K562 treated with DMSO at 1 percent for 4 hours (cell line): ENCODE results near the gene NAA20. TPM values are rescaled to one million over a fixed set of nuclear protein-coding genes. Genes with fewer than 3 reads are reported as not detected.

Source experiments
- total RNA-seq: library from RNA; unstranded; fragments of 300-600 nt; gene quantifications from 2 replicates; pipeline ENCODE4 v1.2.3, GENCODE V29; 2022; ENCODE audit not compliant: insufficient read depth

Gene NAA20, protein sequence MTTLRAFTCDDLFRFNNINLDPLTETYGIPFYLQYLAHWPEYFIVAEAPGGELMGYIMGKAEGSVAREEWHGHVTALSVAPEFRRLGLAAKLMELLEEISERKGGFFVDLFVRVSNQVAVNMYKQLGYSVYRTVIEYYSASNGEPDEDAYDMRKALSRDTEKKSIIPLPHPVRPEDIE
- 29.5 and 38.1 TPM in 2 replicates for total RNA-seq

DNA sequence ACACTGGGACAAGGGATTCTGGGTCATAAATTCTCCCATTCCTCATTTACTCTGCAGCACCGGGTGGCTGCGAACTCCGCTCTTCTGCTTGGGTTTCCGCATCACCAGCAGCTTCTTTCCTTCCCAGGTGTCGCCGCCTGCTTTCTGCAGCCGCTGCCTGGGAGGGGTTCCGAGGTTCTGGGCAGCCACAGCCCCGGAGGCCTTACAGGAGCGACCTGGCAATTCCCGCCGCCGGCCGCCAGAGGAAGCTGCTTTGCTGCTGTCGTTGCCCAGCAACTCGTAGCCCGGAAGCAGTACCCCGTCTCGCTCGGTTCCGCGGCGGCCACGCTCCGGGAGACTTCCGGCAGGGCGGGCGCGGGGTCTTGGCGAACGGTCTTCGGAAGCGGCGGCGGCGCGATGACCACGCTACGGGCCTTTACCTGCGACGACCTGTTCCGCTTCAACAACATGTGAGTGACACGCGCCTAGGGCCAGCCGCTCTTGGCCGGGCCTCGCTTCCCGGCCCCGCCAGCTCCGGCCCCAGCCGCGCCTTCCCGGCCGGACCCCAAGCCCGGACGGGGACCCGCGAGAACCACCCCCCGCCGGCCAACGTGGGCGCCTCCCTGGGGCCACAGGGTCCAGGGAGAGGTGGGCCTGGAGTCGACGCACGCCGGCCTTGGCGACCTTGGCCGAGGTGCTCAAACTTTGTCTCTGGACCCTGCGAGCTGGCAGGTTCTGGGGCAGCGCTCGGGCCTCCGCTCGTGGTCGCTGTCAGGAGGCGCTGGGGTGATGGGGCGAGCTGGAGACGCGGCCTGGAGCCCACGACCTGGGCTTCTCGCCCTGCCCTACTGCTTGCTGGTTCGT lies at the start of gene NAA20:
Gene NAA20, plus strand, starts transcription at position 362 of the 843 bp plus-strand sequence. Its CDS starts 35 bp downstream, at position 397.

DNA sequence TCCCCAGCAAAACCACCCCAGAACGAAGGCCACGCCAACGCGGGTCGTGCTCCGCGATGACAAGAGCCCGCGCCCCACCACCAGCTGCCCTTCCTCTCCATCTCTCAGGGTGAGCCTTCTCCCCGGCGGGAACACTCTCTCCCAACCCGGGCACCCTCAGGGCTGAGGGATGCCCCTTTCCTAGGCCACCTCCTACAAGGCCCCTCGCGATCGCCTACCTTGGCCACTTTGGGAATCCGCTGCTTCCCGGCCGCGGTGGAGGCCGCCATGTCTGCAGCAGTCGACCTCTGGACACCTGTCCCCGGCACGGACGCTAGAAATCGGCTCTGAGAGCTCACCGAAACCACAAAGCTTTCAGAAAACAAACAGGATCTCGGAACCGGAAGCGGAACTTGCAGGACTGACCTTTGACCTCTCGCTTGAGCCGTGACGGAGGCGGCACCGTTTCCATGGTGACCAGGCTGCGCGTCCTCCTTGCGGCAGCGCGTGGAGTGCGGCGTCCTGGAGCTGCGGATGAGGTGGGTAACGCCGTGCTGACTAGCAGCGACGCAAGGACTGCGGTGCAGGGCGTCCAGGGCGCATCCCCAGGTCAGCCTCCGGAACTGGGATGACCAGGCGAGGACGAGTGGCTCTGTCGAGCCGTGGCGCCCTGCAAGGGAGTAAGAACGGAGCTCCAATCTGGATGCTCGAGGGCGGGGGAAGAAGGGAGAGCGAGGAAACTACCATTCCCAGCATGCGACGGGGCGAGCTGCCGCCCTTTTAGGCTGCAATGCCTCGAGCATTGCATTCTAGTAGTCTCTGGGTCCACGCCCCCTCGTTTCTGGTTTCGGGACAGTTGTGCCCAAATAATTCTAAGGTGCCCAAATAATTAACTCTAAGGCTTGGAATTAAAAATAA lies 35.2 kb downstream of the NAA20 start, which contains the start of the genes CFAP61 and CRNKL1:
Gene CFAP61, plus strand, starts transcription at position 459 of the 897 bp plus-strand sequence. CDS start 4,122 bp downstream, outside the sequence.
Gene CRNKL1, minus strand, starts transcription at position 393 of the 897 bp plus-strand sequence. Its CDS starts 124 bp downstream, at position 269.

Other genes with a start within 250 kb of the NAA20 start
- gene CRNKL1, start 35.1 kb downstream of the NAA20 start, total RNA-seq, result 5.4 and 6.7 TPM in 2 replicates
- gene CFAP61, start 35.2 kb downstream of the NAA20 start, total RNA-seq, result not detected in 2 replicates